Transverse colon (tissue), 4 donors: ENCODE data around the gene BET1.

Source experiments
- EP300 ChIP-seq: sonication (generic); formaldehyde crosslinking; IDR thresholded peaks from one replicate; pipeline ENCODE4 v1.6.1; 2017; ENCODE audit warnings: antibody characterized with exemption, low read depth
- POLR2A ChIP-seq: fragments of 450-650 bp; IDR thresholded peaks from one replicate; pipeline ENCODE4 v1.6.1; 2016; ENCODE audit warnings: antibody characterized with exemption, mild to moderate bottlenecking, moderate library complexity
- POLR2AphosphoS5 ChIP-seq, 3 donors: sonication (generic); formaldehyde crosslinking; IDR thresholded peaks; one replicate each; pipeline ENCODE4 v1.6.1; 2016; ENCODE audit warnings: antibody characterized with exemption in 3 of 3
- TF ChIP-seq, protein P1 (sequence below), 5 experiments: fragments of 200-600 bp in 3 of 5; fragments of 450-650 bp in 2 of 5; sonication (generic) in 3 of 5; IDR thresholded peaks; 1 replicate in 2 of 5; 2 replicates in 3 of 5; pipeline ENCODE4 v1.5.1; 2016 to 2017; ENCODE audit warnings: antibody characterized with exemption in 5 of 5, inconsistent platforms in 3 of 5, mild to moderate bottlenecking in 2 of 5, moderate library complexity in 1 of 5

DNA sequence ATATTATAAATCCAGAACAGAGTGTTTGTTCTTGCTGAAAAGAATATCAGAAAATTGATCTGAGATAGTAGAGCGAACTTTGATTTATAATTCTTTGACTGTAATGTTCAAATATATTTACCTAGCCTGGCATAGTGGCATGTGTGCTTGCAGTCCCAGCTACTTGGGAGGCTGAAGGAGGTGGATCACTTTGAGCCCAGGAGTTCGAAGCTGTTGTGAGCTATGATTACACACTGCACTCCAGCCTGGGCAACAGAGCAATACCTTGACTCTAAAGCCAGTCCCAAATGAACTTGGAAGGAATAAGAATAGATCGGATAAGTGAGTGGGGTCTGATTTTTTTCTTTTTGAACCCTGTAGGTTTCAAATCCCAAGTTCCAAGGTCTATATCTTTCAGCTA is 59.1 kb downstream of the BET1 start:
- TF ChIP-seq POLR2A, result no peak
- TF ChIP-seq, protein P1, sequence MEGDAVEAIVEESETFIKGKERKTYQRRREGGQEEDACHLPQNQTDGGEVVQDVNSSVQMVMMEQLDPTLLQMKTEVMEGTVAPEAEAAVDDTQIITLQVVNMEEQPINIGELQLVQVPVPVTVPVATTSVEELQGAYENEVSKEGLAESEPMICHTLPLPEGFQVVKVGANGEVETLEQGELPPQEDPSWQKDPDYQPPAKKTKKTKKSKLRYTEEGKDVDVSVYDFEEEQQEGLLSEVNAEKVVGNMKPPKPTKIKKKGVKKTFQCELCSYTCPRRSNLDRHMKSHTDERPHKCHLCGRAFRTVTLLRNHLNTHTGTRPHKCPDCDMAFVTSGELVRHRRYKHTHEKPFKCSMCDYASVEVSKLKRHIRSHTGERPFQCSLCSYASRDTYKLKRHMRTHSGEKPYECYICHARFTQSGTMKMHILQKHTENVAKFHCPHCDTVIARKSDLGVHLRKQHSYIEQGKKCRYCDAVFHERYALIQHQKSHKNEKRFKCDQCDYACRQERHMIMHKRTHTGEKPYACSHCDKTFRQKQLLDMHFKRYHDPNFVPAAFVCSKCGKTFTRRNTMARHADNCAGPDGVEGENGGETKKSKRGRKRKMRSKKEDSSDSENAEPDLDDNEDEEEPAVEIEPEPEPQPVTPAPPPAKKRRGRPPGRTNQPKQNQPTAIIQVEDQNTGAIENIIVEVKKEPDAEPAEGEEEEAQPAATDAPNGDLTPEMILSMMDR (IDR thresholded peaks at IDR 0.05), result no peak
- no peak for TF ChIP-seq POLR2AphosphoS5 (IDR thresholded peaks at IDR 0.05)
- no peak for TF ChIP-seq EP300
